DOHH2 (cell line): ENCODE data around the gene GPC4.

Experiments used
- H3F3A ChIP-seq: fragments of 200-600 bp; sonication (generic), shearing (Covaris generic); 2 replicates; pipeline ENCODE4 v1.6.0; 2016; ENCODE audit warnings: antibody characterized with exemption, mild to moderate bottlenecking; ENCODE audit not compliant: control insufficient read depth, insufficient read depth
- H3K27ac ChIP-seq: fragments of 200-600 bp; sonication (generic); 2 replicates; pipeline ENCODE4 v1.5.1; 2014; ENCODE audit warnings: low read depth, mild to moderate bottlenecking, low read length, moderate library complexity
- H3K27me3 ChIP-seq: fragments of 200-600 bp; sonication (generic); 2 replicates; pipeline ENCODE4 v1.6.1; 2014; ENCODE audit warnings: mild to moderate bottlenecking, low read length, mixed read lengths; ENCODE audit not compliant: control insufficient read depth
- H3K36me3 ChIP-seq: fragments of 200-600 bp; sonication (generic); 2 replicates; pipeline ENCODE4 v1.6.1; 2014; ENCODE audit warnings: mild to moderate bottlenecking, low read length, moderate library complexity, mixed read lengths; ENCODE audit not compliant: control insufficient read depth
- H3K4me1 ChIP-seq: fragments of 200-600 bp; sonication (generic); 2 replicates; pipeline ENCODE4 v1.6.1; 2014; ENCODE audit warnings: mild to moderate bottlenecking, low read length, mixed read lengths; ENCODE audit not compliant: control insufficient read depth
- H3K4me2 ChIP-seq: fragments of 200-600 bp; sonication (generic); 2 replicates; pipeline ENCODE4 v1.6.0; 2014; ENCODE audit warnings: mild to moderate bottlenecking, low read length, moderate library complexity
- H3K4me3 ChIP-seq: fragments of 200-600 bp; sonication (generic); 2 replicates; pipeline ENCODE4 v1.5.1; 2014; ENCODE audit warnings: mild to moderate bottlenecking, low read length, mixed read lengths
- H3K79me2 ChIP-seq: fragments of 200-600 bp; sonication (generic); 2 replicates; pipeline ENCODE4 v1.6.1; 2014; ENCODE audit warnings: mild to moderate bottlenecking, low read length, mixed read lengths; ENCODE audit not compliant: control insufficient read depth
- H3K9me2 ChIP-seq: fragments of 200-600 bp; sonication (generic); replicated peaks from 2 replicates; pipeline ENCODE4 v1.6.1; 2014; ENCODE audit warnings: mild to moderate bottlenecking, low read length, mixed read lengths; ENCODE audit not compliant: control insufficient read depth
- H3K9me3 ChIP-seq: fragments of 200-600 bp; sonication (generic); 2 replicates; pipeline ENCODE4 v1.6.1; 2014; ENCODE audit warnings: antibody characterized with exemption, low read length, mixed read lengths; ENCODE audit not compliant: control insufficient read depth, insufficient read depth
- H4K20me1 ChIP-seq: fragments of 200-600 bp; sonication (generic); 2 replicates; pipeline ENCODE4 v1.6.0; 2014; ENCODE audit warnings: low read depth, mild to moderate bottlenecking, antibody characterized with exemption, low read length, moderate library complexity; ENCODE audit not compliant: control insufficient read depth, insufficient read depth
- CTCF ChIP-seq: fragments of 200-600 bp; sonication (generic); IDR thresholded peaks from one replicate; pipeline ENCODE4 v1.5.1; 2014; ENCODE audit warnings: antibody characterized with exemption, mild to moderate bottlenecking, low read depth, low read length; ENCODE audit not compliant: poor library complexity, severe bottlenecking
- EZH2phosphoT487 ChIP-seq: fragments of 200-600 bp; sonication (generic); IDR thresholded peaks from 2 replicates; pipeline ENCODE4 v1.6.1; 2017; ENCODE audit warnings: borderline replicate concordance, mild to moderate bottlenecking, antibody characterized with exemption, low read length, moderate library complexity, mixed read lengths

The GPC4 gene

GRCh38 chrX:133254666-133255065 is 160.6 kb downstream of the GPC4 start:
- no peaks in the 10 kb centered on the region for H3K9me3 ChIP-seq
- H3K4me3 ChIP-seq, result 0 out of 2 replicates have a peak overlapping the region, but pooled peaks have one; percentile 6
- no peaks in the 10 kb centered on the region for H3K9me2 ChIP-seq
- no peaks in the 10 kb centered on the region for H3K36me3 ChIP-seq
- peak overlapping the region; percentile 43 for H3K4me2 ChIP-seq
- no peaks in the 10 kb centered on the region for H3F3A ChIP-seq
- H4K20me1 ChIP-seq, result no peaks in the 10 kb centered on the region
- H3K79me2 ChIP-seq, result no peaks in the 10 kb centered on the region
- TF ChIP-seq EZH2phosphoT487, result no peak
- H3K4me1 ChIP-seq, result peaks cover 55% of the 10 kb centered on the region
- H3K27me3 ChIP-seq, result no peaks in the 10 kb centered on the region
- no peak overlapping the region for H3K27ac ChIP-seq

- Histone ChIP-seq H3K4me1 (peaks cover 24% of the 10 kb centered on the region), H3K9me2 (no peaks in the 10 kb centered on the region), H3K4me3 (no peak overlapping the region), H3F3A (no peaks in the 10 kb centered on the region), H3K79me2 (no peaks in the 10 kb centered on the region), H3K36me3 (no peaks in the 10 kb centered on the region), H3K27me3 (no peaks in the 10 kb centered on the region), H3K9me3 (no peaks in the 10 kb centered on the region; the same call in 1 of the 2 replicates), H4K20me1 (no peaks in the 10 kb centered on the region), H3K4me2 (no peak overlapping the region), H3K27ac (no peak overlapping the region)
- TF ChIP-seq EZH2phosphoT487, result no peak
- no peak for TF ChIP-seq CTCF
Measured at GRCh38 chrX:133251204-133251603, 164.1 kb downstream of the GPC4 start.

- H4K20me1 ChIP-seq, result no peaks in the 10 kb centered on the region
- no peaks in the 10 kb centered on the region for H3F3A ChIP-seq
- H3K27ac ChIP-seq, result no peak overlapping the region
- H3K27me3 ChIP-seq, result no peaks in the 10 kb centered on the region
- no peak overlapping the region for H3K4me2 ChIP-seq
- TF ChIP-seq EZH2phosphoT487 (no peak), CTCF (no peak)
- H3K36me3 ChIP-seq, result no peaks in the 10 kb centered on the region
- H3K9me2 ChIP-seq, result no peaks in the 10 kb centered on the region
- H3K4me1 ChIP-seq, result peaks cover 24% of the 10 kb centered on the region
- no peaks in the 10 kb centered on the region; the same call in 1 of the 2 replicates for H3K9me3 ChIP-seq
- no peak overlapping the region for H3K4me3 ChIP-seq
- H3K79me2 ChIP-seq, result no peaks in the 10 kb centered on the region
Measured at GRCh38 chrX:133250184-133251100, 164.8 kb downstream of the GPC4 start.
